ENCODE data around the gene VPS25.
A peak's percentile ranks its signal among the peaks of the same experiment; 100 is the strongest.
"Not testable (repeated sequence)": the region's sequence is repeated elsewhere in the genome, so short reads cannot be mapped to it uniquely, and the experiment has no call there.

The VPS25 gene

DNA sequence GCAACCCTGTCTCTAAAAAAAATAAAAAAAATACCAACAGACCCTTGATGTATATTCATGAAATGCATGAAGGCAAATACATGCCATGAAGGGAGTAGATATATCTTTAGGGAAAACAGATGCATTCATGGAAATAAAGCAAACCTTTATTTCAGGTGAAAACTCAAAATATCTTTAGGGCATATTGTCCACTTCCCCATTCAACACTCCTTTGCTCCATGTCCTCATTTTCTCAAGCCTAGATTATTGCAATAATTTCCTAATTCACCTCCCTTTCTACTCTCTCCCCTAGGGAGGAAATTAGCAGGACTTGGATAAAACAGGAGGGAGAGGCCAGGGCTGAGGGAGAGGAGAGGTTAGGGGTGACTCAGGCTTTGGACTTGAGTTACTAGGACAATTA lies 5.7 kb upstream of the VPS25 start:
- no peaks in the 10 kb centered on the region for H3K9me3 ChIP-seq (ENCODE audit: control insufficient read depth, low read length)
- TF ChIP-seq, protein P1, sequence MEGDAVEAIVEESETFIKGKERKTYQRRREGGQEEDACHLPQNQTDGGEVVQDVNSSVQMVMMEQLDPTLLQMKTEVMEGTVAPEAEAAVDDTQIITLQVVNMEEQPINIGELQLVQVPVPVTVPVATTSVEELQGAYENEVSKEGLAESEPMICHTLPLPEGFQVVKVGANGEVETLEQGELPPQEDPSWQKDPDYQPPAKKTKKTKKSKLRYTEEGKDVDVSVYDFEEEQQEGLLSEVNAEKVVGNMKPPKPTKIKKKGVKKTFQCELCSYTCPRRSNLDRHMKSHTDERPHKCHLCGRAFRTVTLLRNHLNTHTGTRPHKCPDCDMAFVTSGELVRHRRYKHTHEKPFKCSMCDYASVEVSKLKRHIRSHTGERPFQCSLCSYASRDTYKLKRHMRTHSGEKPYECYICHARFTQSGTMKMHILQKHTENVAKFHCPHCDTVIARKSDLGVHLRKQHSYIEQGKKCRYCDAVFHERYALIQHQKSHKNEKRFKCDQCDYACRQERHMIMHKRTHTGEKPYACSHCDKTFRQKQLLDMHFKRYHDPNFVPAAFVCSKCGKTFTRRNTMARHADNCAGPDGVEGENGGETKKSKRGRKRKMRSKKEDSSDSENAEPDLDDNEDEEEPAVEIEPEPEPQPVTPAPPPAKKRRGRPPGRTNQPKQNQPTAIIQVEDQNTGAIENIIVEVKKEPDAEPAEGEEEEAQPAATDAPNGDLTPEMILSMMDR (IDR thresholded peaks at IDR 0.05): no peak
- no peaks in the 10 kb centered on the region for H3K79me2 ChIP-seq
- H3K9ac ChIP-seq: no peak overlapping the region
- no peak overlapping the region for H3K4me2 ChIP-seq (ENCODE audit: low read length)
- no peaks in the 10 kb centered on the region for H3K4me1 ChIP-seq
- H2AFZ ChIP-seq: no peak overlapping the region
- no peaks in the 10 kb centered on the region for H3K27me3 ChIP-seq (ENCODE audit: control insufficient read depth, insufficient read depth, low read length)
- H3K27ac ChIP-seq: no peak overlapping the region
- H3K36me3 ChIP-seq (ENCODE audit: control insufficient read depth, insufficient read depth, low read length): no peaks in the 10 kb centered on the region
- H3K4me3 ChIP-seq (ENCODE audit: low read depth, low read length): no peak overlapping the region

DNA sequence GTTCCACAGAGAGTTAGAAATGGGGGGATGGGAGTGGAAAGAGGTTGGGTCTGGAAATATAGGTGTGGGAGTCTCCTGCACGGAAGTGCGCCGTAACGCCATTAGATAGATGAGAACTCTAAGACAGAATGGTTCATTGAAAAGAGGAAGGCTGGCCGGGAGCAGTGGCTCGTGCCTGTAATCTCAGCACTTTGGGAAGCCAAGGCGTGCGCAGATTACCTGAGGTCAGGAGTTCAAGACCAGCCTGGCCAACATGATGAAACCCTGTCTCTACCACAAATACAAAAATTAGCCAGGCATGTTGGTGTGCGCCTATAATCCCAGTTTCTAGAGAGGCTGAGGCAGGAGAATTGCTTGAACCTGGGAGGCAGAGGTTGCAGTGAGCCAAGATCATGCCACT lies 5.2 kb upstream of the VPS25 start:
- H3K9me3 ChIP-seq (ENCODE audit: control insufficient read depth, low read length); H3K27ac ChIP-seq; H3K4me2 ChIP-seq (ENCODE audit: low read length); H3K4me3 ChIP-seq (ENCODE audit: low read depth, low read length); H2AFZ ChIP-seq; H3K9ac ChIP-seq; H3K79me2 ChIP-seq; H3K36me3 ChIP-seq (ENCODE audit: control insufficient read depth, insufficient read depth, low read length); H3K4me1 ChIP-seq; H3K27me3 ChIP-seq (ENCODE audit: control insufficient read depth, insufficient read depth, low read length): not testable (repeated sequence)

DNA sequence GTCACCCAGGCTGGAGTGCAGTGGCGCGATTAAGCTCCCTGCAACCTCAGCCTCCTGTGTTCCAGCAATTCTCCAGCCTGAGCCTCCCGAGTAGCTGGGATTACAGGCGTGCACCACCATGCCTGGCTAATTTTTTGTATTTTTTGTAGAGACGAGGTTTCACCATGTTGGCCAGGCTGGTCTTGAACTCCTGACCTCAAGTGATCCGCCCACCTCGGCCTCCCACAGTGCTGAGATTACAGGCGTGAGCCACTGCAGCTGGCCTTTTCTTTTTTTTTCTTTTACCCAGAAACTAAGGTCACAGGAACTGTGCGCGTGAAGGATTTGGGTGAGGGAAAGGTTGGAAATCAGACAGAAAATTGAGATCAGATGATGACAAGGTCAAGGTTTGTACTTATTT lies 3.3 kb upstream of the VPS25 start:
- not testable (repeated sequence) for H3K36me3 ChIP-seq (ENCODE audit: control insufficient read depth, insufficient read depth, low read length); H3K79me2 ChIP-seq; H3K9ac ChIP-seq; H3K4me2 ChIP-seq (ENCODE audit: low read length); H3K27ac ChIP-seq; H3K9me3 ChIP-seq (ENCODE audit: control insufficient read depth, low read length); H2AFZ ChIP-seq; H3K4me3 ChIP-seq (ENCODE audit: low read depth, low read length); H3K27me3 ChIP-seq (ENCODE audit: control insufficient read depth, insufficient read depth, low read length); H3K4me1 ChIP-seq

DNA sequence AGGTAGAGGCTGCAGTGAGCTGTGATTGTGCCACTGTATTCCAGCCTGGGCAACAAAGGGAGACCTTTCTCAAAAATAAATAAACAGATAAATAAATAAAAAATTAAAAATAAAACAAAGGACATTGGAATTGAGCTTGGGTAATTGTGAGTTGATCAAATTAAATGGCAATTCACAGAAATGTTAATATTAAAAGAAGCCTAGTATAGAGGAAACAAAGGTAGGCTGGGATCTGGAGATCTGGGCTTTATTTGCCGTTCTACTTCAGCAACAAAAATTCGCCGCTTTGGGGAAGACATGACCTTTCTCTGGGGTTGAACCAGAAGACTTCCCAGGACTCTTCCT lies 332 bp upstream of the VPS25 start:
- H3K4me1 ChIP-seq: no peaks in the 10 kb centered on the region
- TF ChIP-seq, protein P1 (IDR thresholded peaks at IDR 0.05): no peak
- no peak overlapping the region for H3K9ac ChIP-seq
- peak overlapping the region; percentile 77 for H2AFZ ChIP-seq
- peak overlapping the region; percentile 97 for H3K4me3 ChIP-seq (ENCODE audit: low read depth, low read length)
- H3K36me3 ChIP-seq (ENCODE audit: control insufficient read depth, insufficient read depth, low read length): no peaks in the 10 kb centered on the region
- H3K27me3 ChIP-seq (ENCODE audit: control insufficient read depth, insufficient read depth, low read length): no peaks in the 10 kb centered on the region
- H3K9me3 ChIP-seq (ENCODE audit: control insufficient read depth, low read length): no peaks in the 10 kb centered on the region
- no peaks in the 10 kb centered on the region for H3K79me2 ChIP-seq
- peak overlapping the region; percentile 40 for H3K27ac ChIP-seq
- H3K4me2 ChIP-seq (ENCODE audit: low read length): peak overlapping the region; percentile 88

DNA sequence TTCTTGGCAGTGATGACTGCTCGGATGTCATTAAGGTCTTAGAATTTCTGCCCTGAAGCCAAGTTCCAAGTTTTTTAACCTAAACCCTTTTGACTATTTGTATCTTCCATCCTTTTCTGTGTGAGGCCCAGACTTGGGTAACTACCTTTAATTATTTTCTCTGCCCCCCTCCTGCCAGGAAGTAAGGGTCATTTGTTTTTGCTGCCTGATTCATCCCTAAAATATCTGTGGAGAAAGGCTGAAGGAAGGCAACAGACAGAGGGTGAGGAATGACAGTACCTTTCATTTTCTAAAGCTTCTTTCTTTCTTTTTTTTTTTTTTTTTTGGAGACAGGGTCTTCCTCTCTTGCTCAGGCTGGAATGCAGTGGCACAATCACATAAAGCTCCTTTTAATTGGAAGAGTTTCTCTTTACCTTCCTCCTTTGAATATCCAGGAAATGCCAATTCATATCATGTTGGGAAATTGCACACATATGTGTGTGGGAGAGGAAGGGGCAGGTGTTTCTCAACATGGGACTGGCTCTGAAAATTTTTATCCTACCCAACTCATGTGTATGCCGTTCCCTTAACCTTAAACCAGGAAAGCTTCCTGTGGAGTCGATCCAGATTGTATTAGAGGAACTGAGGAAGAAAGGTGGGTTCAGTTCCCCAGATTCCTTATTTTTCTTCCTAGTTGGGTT lies 957 bp downstream of the VPS25 start:
- Histone ChIP-seq H3K27ac (no peak overlapping the region), H3K79me2 (no peaks in the 10 kb centered on the region)

More for the DNA sequence above, 957 bp downstream of the VPS25 start:
- TF ChIP-seq, protein P1 (IDR thresholded peaks at IDR 0.05): no peak
- no peaks in the 10 kb centered on the region for H3K36me3 ChIP-seq (ENCODE audit: control insufficient read depth, insufficient read depth, low read length)
- H3K4me2 ChIP-seq (ENCODE audit: low read length): peak overlapping the region; percentile 88
- no peaks in the 10 kb centered on the region for H3K4me1 ChIP-seq
- peak overlapping the region; percentile 97 for H3K4me3 ChIP-seq (ENCODE audit: low read depth, low read length)
- H2AFZ ChIP-seq: peak overlapping the region; percentile 77
- H3K27me3 ChIP-seq (ENCODE audit: control insufficient read depth, insufficient read depth, low read length): no peaks in the 10 kb centered on the region
- no peak overlapping the region for H3K9ac ChIP-seq
- H3K9me3 ChIP-seq (ENCODE audit: control insufficient read depth, low read length): no peaks in the 10 kb centered on the region

All from parathyroid adenoma (tissue), 2 donors.